OCI-LY7 (cell line): Measurements from ENCODE around the gene CILP2.

ENCODE experiments used
- EZH2phosphoT487 ChIP-seq: fragments of 200-600 bp; sonication (generic); IDR thresholded peaks from 2 replicates; pipeline ENCODE4 v1.6.1; 2018; ENCODE audit warnings: low read depth, borderline replicate concordance, mild to moderate bottlenecking, mixed run types, antibody characterized with exemption, low read length, moderate library complexity, mixed read lengths
- TF ChIP-seq, protein P1 (sequence below): fragments of 200-600 bp; sonication (generic); conservative IDR thresholded peaks from 2 replicates; pipeline ENCODE4 v1.5.1; 2014; ENCODE audit warnings: mild to moderate bottlenecking, antibody characterized with exemption, low read length, moderate library complexity, mixed read lengths

DNA sequence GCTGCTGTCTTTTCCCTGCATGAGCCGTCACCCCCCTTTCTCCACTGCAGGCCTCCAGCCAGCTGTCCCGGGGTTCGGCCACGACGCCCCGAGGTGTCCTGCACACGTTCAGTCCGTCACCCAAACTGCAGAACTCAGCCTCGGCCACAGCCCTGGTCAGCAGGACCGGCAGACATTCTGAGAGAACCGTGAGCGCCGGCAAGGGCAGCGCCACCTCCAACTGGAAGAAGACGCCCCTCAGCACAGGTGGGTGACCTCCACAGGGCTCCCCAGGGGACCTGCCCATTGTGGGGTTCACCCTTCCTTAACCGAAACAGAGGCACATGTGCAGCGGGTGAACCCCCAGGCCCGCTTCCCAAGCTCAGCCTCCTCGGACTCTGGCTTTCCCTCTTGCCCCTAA, 35.8 kb upstream of the CILP2 start:
- TF ChIP-seq, protein P1, sequence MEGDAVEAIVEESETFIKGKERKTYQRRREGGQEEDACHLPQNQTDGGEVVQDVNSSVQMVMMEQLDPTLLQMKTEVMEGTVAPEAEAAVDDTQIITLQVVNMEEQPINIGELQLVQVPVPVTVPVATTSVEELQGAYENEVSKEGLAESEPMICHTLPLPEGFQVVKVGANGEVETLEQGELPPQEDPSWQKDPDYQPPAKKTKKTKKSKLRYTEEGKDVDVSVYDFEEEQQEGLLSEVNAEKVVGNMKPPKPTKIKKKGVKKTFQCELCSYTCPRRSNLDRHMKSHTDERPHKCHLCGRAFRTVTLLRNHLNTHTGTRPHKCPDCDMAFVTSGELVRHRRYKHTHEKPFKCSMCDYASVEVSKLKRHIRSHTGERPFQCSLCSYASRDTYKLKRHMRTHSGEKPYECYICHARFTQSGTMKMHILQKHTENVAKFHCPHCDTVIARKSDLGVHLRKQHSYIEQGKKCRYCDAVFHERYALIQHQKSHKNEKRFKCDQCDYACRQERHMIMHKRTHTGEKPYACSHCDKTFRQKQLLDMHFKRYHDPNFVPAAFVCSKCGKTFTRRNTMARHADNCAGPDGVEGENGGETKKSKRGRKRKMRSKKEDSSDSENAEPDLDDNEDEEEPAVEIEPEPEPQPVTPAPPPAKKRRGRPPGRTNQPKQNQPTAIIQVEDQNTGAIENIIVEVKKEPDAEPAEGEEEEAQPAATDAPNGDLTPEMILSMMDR: no peak
- TF ChIP-seq EZH2phosphoT487: no peak
